Keratinocyte (primary cell): ENCODE measurements around the gene PLXDC2. TPM values are rescaled to one million over a fixed set of nuclear protein-coding genes. Genes with fewer than 3 reads are reported as not detected.

ENCODE experiments used
- DNase-seq: peaks from one replicate; pipeline ENCODE4 v3.0.0-alpha.2; 2011; ENCODE audit warnings: low read depth, missing footprints, low spot score
- FAIRE-seq: peaks from 2 replicates; lab custom pipeline; 2011; peaks lifted over from hg19 to GRCh38; lab: Jason Lieb, UNC
- H2AFZ ChIP-seq: 2 replicates; pipeline ENCODE4 v1.6.0; 2012; ENCODE audit warnings: low read length, control low read depth, inconsistent platforms; ENCODE audit not compliant: control insufficient read depth
- H3K27ac ChIP-seq: 2 replicates; pipeline ENCODE4 v1.5.1; 2011; ENCODE audit warnings: low read length; ENCODE audit not compliant: control insufficient read depth, insufficient read depth
- H3K27me3 ChIP-seq: 3 replicates; pipeline ENCODE4 v1.6.0; 2011; ENCODE audit warnings: low read length; ENCODE audit not compliant: control insufficient read depth, insufficient read depth; ENCODE audit errors: extremely low read depth
- H3K36me3 ChIP-seq, 2 experiments: 2 replicates in 1 of 2; 3 replicates in 1 of 2; pipeline ENCODE4 v1.5.1; 2011; ENCODE audit warnings: low read length in 2 of 2, mild to moderate bottlenecking in 1 of 2; ENCODE audit not compliant: control insufficient read depth in 2 of 2, insufficient read depth in 2 of 2; ENCODE audit errors: extremely low read depth in 1 of 2
- H3K4me1 ChIP-seq: 3 replicates; pipeline ENCODE4 v1.5.1; 2011; ENCODE audit warnings: low read length; ENCODE audit not compliant: control insufficient read depth, insufficient read depth; ENCODE audit errors: extremely low read depth
- H3K4me2 ChIP-seq: 3 replicates; pipeline ENCODE4 v1.6.0; 2011; ENCODE audit warnings: low read depth, low read length; ENCODE audit not compliant: control insufficient read depth, insufficient read depth; ENCODE audit errors: extremely low read depth
- H3K4me3 ChIP-seq, 3 experiments: fragments of 200-600 bp in 1 of 3; sonication (generic) in 1 of 3; 2 replicates in 2 of 3; 3 replicates in 1 of 3; pipeline ENCODE4 v1.5.1; 2011 to 2016; ENCODE audit warnings: low read length in 3 of 3, mild to moderate bottlenecking in 3 of 3, control low read depth in 2 of 3, inconsistent platforms in 1 of 3, low read depth in 1 of 3, mixed read lengths in 1 of 3, mixed run types in 1 of 3, moderate library complexity in 1 of 3; ENCODE audit not compliant: control insufficient read depth in 2 of 3, insufficient read depth in 2 of 3; ENCODE audit errors: extremely low read depth in 1 of 3
- H3K79me2 ChIP-seq: 2 replicates; pipeline ENCODE4 v1.6.0; 2012; ENCODE audit warnings: low read length; ENCODE audit not compliant: control insufficient read depth, insufficient read depth
- H3K9ac ChIP-seq: 3 replicates; pipeline ENCODE4 v1.6.0; 2011; ENCODE audit warnings: low read length; ENCODE audit not compliant: control insufficient read depth, insufficient read depth; ENCODE audit errors: extremely low read depth
- H3K9me1 ChIP-seq: 3 replicates; pipeline ENCODE4 v1.6.0; 2011; ENCODE audit warnings: low read length; ENCODE audit not compliant: control insufficient read depth, insufficient read depth; ENCODE audit errors: extremely low read depth
- H3K9me3 ChIP-seq: 2 replicates; pipeline ENCODE4 v1.5.1; 2012; ENCODE audit warnings: low read depth, low read length; ENCODE audit not compliant: control insufficient read depth
- H4K20me1 ChIP-seq: 3 replicates; pipeline ENCODE4 v1.6.0; 2011; ENCODE audit warnings: low read length; ENCODE audit not compliant: control insufficient read depth, insufficient read depth; ENCODE audit errors: extremely low read depth
- EZH2 ChIP-seq: IDR thresholded peaks from one replicate; pipeline ENCODE4 v1.6.1; 2012; ENCODE audit warnings: inconsistent platforms, mild to moderate bottlenecking, low read length, moderate library complexity
- dilution Hi-C: fragments of 300-500 bp; cut with MboI; formaldehyde crosslinking; loops from one replicate; pipeline ENCODE4 v1.7.0; 2020; ENCODE audit warnings: low sequenced_read_pairs; ENCODE audit not compliant: extremely low pct_ligation_motif_present
- polyA plus RNA-seq, 5 experiments: library from polyadenylated mRNA; depleted of rRNA in 3 of 5; stranded (reverse) in 3 of 5; stranded (forward) in 1 of 5; unstranded in 1 of 5; fragments of >200 nt; gene quantifications; 1 replicate in 1 of 5; 2 replicates in 3 of 5; 3 replicates in 1 of 5; pipeline versions ENCODE4 v1.2.1 to v1.2.3, GENCODE V29; 2011 to 2012; ENCODE audit warnings: missing spikeins in 2 of 5, low read depth in 1 of 5, low replicate concordance in 1 of 5
- TF ChIP-seq, protein P1 (sequence below), 3 experiments: IDR thresholded peaks in 1 of 3; conservative IDR thresholded peaks in 1 of 3; optimal IDR thresholded peaks in 1 of 3; 2 replicates in 2 of 3; 3 replicates in 1 of 3; pipeline versions ENCODE3 to v1.5.1; 2011; ENCODE audit warnings: low read length in 3 of 3, mild to moderate bottlenecking in 3 of 3, moderate library complexity in 2 of 3, control low read depth in 1 of 3, inconsistent platforms in 1 of 3; ENCODE audit not compliant: insufficient read depth in 2 of 3; ENCODE audit errors: extremely low read depth in 1 of 3

PLXDC2 gene
- polyA plus RNA-seq, 1 donor (not counting 4 experiments of a cell fraction or from before 2014, with no cell fraction given): 12.9 TPM

- Histone ChIP-seq H3K27me3 (no peaks in the 10 kb centered on the region), H4K20me1 (no peaks in the 10 kb centered on the region), H3K27ac (no peak overlapping the region), H3K4me2 (no peak overlapping the region), H3K9me1 (no peaks in the 10 kb centered on the region), H3K4me3 (no peak overlapping the region), H2AFZ (no peak overlapping the region), H3K9ac (no peak overlapping the region), H3K79me2 (no peaks in the 10 kb centered on the region), H3K4me1 (no peaks in the 10 kb centered on the region), H3K36me3 (no peaks in the 10 kb centered on the region), H3K9me3 (no peaks in the 10 kb centered on the region)
- no peak for DNase-seq
- TF ChIP-seq, protein P1, sequence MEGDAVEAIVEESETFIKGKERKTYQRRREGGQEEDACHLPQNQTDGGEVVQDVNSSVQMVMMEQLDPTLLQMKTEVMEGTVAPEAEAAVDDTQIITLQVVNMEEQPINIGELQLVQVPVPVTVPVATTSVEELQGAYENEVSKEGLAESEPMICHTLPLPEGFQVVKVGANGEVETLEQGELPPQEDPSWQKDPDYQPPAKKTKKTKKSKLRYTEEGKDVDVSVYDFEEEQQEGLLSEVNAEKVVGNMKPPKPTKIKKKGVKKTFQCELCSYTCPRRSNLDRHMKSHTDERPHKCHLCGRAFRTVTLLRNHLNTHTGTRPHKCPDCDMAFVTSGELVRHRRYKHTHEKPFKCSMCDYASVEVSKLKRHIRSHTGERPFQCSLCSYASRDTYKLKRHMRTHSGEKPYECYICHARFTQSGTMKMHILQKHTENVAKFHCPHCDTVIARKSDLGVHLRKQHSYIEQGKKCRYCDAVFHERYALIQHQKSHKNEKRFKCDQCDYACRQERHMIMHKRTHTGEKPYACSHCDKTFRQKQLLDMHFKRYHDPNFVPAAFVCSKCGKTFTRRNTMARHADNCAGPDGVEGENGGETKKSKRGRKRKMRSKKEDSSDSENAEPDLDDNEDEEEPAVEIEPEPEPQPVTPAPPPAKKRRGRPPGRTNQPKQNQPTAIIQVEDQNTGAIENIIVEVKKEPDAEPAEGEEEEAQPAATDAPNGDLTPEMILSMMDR (optimal IDR thresholded peaks at IDR 0.05 in 1 of 3, IDR thresholded peaks at IDR 0.05 in 1 of 3, conservative IDR thresholded peaks at IDR 0.05 in 1 of 3; ENCODE audit: extremely low read depth in 1 of 3, insufficient read depth in 2 of 3, low read length in 3 of 3): no peak
- TF ChIP-seq EZH2: no peak
- dilution Hi-C loops: no loop called here
- FAIRE-seq: no peak
These were observed 418.3 kb downstream of the PLXDC2 start for GRCh38 chr10:20234579-20234978.

- Histone ChIP-seq H3K9me1 (no peaks in the 10 kb centered on the region), H3K4me2 (no peak overlapping the region), H3K9me3 (no peaks in the 10 kb centered on the region), H3K4me1 (no peaks in the 10 kb centered on the region), H3K9ac (no peak overlapping the region), H3K79me2 (no peaks in the 10 kb centered on the region), H3K4me3 (no peak overlapping the region), H2AFZ (no peak overlapping the region), H4K20me1 (no peaks in the 10 kb centered on the region), H3K36me3 (no peaks in the 10 kb centered on the region), H3K27ac (no peak overlapping the region), H3K27me3 (no peaks in the 10 kb centered on the region)
- dilution Hi-C loops: no loop called here
- FAIRE-seq: no peak
- TF ChIP-seq EZH2: no peak
- TF ChIP-seq, protein P1 (optimal IDR thresholded peaks at IDR 0.05 in 1 of 3, IDR thresholded peaks at IDR 0.05 in 1 of 3, conservative IDR thresholded peaks at IDR 0.05 in 1 of 3; ENCODE audit: extremely low read depth in 1 of 3, insufficient read depth in 2 of 3, low read length in 3 of 3): no peak
- no peak for DNase-seq
These were observed 420.9 kb downstream of the PLXDC2 start for GRCh38 chr10:20237091-20237570.
